GM23248 (cell line): ENCODE data around the gene XKR7.

Experiments used
- EZH2 ChIP-seq: fragments of 200-600 bp; sonication (generic); IDR thresholded peaks from 2 replicates; pipeline ENCODE4 v1.6.1; 2018; ENCODE audit warnings: antibody characterized with exemption, mild to moderate bottlenecking; ENCODE audit not compliant: insufficient read depth, poor library complexity, severe bottlenecking
- EZH2phosphoT487 ChIP-seq: fragments of 200-600 bp; sonication (generic); IDR thresholded peaks from 2 replicates; pipeline ENCODE4 v1.6.1; 2018; ENCODE audit warnings: antibody characterized with exemption, moderate library complexity, mild to moderate bottlenecking, low read depth; ENCODE audit not compliant: insufficient read depth

- TF ChIP-seq EZH2 (no peak), EZH2phosphoT487 (no peak)
Observed at GRCh38 chr20:31962761-31963160, 5.2 kb upstream of the XKR7 start.
